Stimulated activated CD4-positive, alpha-beta T cell treated with anti-CD3 and anti-CD28 coated beads, TNF-alpha, amount 100 ng/mL, for 24 hours (primary cell): Measurements from ENCODE around the gene MPEG1.

Experiments used
- DNase-seq, 3 experiments: peaks; one replicate each; pipeline ENCODE4 v3.0.0-alpha.2; 2020; ENCODE audit warnings: low read depth in 3 of 3

MPEG1 gene, protein sequence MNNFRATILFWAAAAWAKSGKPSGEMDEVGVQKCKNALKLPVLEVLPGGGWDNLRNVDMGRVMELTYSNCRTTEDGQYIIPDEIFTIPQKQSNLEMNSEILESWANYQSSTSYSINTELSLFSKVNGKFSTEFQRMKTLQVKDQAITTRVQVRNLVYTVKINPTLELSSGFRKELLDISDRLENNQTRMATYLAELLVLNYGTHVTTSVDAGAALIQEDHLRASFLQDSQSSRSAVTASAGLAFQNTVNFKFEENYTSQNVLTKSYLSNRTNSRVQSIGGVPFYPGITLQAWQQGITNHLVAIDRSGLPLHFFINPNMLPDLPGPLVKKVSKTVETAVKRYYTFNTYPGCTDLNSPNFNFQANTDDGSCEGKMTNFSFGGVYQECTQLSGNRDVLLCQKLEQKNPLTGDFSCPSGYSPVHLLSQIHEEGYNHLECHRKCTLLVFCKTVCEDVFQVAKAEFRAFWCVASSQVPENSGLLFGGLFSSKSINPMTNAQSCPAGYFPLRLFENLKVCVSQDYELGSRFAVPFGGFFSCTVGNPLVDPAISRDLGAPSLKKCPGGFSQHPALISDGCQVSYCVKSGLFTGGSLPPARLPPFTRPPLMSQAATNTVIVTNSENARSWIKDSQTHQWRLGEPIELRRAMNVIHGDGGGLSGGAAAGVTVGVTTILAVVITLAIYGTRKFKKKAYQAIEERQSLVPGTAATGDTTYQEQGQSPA

DNA sequence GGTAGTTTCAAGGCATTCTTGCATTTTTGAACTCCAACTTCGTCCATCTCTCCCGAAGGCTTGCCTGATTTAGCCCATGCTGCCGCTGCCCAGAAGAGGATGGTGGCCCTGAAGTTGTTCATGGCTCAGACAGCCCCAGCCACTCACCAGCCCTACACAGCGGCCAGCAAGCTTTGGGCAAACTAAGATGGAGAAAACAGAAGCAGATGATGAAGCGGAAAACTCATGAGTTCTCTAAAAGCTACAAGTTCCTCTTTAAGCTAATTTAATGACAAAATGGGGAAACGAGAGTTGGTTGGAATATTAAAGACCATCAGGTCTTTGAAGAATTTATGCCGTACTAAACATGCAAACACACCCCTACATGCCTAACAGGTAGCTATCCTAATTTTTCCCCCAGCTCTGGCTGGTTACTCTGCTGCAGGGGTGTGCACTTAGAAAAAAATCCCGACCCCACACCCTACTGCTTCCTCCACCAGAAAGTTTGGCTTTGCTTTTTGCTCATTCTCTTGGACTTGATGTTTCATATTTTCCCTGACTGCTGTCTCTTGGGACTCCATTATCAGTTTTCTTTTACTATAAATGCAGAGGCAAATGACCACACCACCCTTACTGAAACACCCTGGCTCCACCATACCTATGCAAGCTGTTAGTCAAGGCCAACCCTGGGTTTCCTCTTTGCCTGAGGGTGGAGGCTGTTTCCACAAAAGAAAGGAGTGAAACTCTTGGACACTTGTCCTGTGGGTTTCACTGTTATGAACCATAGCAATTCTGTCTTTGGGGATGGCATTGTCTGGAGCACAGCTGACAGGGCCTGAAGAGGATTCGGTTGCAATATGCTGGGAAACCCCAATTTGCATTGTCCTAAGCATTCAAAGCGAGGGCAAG is at the start of gene MPEG1:
MPEG1 (minus strand) TSS at position 184 of the 888 bp plus-strand sequence; CDS start at position 122, 62 bp downstream.
- DNase-seq, result no peak

DNA sequence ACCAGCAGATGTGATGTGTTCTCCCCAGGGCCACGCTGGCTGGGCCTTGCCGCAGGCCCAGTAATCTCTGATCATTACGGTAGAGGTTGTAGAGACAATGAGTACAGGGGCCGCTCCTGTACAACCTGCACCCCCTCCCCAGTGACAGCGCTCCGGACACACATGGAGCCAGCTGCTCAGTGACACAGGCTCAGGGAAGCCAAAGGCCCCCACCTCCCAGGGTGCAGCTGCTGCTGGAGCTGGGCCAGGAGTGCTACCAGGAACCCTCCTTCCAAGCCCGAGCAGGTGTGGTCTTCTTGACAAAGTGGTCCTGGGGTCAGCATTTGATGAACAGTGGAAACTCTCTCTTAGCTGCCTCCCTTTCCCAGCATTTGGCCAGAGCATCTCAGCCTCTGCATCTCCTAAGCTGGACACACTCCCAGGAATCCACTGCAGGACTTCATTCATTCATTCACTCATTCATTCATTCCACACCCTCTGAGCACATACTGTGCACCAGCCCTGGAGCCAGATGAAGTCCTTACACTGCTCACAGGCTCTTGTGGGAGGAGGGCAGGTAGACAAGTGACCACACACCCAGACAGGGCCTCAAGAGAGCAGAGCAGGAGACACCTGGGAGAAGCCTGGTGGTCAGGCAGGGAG is 49.6 kb upstream of the MPEG1 start:
- DNase-seq, result no peak

DNA sequence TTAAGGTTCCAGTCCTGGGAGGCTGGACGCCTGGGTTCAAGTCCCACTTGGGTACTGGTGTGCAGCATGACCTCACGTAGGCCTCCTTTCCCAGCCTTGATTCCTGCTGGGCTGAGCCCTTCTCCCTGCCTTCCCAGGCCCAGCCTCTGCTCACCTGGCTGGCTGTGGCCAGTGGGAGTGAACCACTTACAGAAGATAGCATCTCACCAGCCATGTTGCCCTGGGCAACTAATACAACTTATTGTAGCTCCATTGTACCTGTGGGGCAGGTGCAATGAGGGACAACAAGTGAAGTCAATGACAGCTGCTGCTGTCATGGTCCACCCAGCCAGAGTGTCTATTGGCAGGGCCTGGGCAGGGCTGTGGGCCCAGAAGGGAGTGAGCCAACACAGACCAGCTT is 48.4 kb upstream of the MPEG1 start:
- no peak for DNase-seq

DNA sequence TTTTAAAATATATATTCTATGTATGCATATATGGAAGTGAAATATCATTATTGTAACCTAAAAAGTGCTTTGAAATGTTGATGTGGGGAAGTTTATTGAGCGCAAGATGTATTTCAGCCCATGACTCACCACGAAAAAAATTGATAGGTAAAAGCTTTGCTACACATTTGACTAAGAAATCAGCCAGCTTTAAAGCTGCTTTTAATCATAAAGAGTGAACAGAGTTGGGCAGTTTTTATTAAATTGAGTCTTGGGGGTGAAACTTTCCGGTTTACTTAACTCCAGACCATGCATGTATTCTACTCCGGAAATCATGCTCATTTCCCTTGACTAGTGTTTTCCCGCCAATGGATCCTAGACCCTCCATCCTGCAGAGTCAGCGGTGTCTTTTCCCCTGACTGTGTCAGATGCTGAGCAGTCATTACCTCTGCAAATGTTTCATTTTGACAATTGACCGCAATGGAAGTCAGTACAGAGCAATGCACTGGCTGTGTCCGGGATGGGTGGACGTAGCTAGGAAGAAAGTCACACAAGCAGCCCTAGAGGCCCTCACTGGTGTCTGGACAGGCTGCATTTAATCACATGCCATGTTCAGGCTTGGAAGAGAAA is 47.2 kb upstream of the MPEG1 start:
- DNase-seq, result no peak

DNA sequence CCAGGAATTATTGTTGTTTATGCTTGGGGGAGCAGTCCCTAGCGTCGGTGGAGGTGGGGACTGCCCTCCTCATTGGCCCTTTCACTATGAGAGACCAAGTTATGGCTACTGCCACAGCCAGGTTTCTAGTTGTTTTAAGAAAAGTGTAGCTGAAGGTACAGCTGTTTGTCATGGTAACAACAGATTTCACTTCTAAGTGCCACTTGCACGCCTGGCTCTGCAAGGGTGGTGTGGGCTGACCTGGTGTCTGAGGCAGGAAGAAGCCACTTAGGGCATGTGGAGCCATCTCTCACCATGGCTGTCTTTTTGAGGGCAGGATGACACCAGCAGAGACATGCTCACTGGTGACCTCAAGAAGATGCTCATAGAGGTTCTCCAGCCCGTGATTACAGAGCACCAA is 46.3 kb upstream of the MPEG1 start:
- DNase-seq, result no peak

DNA sequence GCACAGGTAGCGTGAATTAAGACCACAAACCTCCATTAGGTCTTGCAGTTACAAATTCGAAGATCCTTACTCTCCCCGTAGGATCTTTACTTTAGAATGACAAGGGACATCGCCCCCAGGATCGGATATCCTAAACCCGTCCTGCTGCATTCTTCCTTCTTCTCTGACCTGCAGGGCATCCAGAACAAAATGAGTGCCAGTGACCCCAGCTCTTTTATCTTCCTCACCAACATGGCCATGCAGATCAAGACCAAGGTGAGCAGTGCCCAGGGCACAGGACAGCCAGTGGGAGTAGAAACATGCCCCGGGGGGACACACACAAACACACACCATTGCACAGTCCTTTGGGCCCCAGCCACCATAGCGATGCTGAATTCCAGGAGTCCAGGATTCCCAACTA is 42.6 kb upstream of the MPEG1 start:
- DNase-seq, result no peak

DNA sequence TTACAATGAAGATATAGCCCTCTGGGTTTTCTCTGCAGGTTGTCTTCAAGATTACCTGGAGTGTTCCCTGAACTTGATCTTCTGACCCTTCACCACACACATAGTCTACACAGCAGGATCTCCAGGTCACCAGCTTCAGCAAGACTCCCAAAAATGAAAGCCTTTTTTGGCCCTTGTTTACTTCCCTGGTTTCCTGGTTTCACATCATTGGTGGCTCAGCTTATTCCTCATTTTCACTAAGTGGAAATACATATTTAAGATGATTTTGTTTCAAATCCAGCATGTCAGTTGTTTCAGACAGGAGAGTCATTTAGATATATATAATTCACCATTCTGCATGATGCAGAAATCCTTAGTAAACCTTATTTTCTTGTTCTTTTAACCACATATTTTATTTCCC is 41.6 kb upstream of the MPEG1 start:
- DNase-seq, result no peak

DNA sequence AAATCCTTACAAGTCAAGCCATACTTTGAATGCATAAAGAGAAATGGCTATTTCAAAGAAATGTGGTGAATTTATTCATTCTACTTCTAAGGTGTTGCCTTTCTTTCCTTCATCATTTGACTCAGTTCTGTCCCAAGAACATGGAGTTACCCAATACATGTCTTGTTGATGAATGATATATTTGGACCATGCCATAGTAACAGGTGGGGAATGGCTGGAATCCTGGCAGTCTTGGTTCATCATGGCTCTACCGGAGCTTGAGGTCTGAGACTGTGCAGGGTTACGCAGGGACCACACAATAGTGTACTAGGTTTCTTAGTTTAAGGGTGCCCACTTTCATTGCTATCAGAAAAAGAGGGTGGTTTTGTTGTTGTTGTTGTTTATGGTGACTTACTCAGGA is 40.3 kb upstream of the MPEG1 start:
- no peak for DNase-seq

DNA sequence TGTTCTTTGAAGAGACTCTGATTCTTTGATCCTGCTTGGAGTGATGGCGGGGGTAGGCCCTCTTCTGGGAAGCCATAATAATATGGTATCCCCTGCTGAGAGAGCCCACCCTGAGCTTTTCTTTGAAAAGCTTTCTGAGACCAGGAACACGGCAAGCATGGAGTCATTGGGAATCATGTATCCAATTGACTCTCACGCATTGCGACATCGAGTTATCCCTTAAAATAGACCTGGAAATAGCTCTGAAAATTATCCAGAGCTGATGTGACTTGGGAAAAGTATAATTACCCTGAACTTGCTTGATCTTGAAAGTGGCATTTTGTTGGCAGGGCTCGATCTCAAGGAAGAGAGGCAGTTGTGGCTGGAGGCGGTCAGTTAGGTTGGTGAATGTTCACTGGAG is 36.8 kb upstream of the MPEG1 start:
- no peak for DNase-seq

DNA sequence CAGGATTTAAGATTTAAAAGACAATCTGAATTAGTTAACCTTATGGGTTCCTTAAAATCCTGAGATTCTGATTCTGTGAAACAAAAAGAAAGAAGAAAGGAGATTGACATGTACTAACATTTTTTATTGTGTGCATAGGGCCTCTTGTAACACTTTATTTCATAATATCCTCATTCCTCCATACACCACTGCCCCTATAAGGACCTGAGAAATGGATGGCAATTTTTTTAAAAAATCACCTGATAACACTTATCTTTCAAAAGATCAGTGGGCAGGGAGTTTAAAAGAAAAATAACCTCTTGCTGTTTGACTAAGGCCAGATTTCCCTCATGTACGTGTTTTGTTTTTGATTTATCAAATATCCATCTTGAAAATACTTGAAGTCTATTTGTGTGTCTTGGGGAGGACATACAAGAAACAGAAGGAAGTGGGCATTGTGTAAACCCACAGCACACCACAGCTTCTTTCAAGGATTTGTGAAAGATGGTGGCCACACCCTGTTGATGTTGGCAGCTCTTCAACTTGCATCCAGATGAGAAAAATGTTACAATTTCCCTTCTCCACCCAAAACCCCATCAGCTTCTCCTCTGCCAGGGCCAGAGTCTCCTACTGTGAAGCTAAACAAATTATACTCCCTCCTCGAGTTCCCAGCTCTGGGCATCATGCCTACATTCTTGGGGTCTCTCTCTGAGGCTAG is 35.0 kb upstream of the MPEG1 start:
- no peak for DNase-seq

DNA sequence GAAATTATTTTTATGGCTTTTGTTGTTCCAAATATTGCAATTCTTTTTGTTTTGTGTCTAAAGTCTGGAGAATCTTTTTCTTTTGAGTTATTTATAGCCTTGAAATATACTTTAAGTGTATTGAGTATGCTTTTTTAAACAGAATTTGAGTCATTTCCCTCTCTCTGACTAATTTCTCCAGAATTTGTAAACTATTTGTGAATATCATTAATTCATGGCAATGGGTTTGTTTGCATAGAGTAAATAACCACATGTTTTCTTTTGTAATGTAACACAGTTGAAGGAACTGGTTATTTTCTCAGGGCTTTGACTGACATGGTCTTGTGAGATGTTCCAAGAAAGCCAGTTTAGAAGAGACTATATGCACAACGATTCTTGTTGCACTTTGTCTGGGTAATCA is 30.9 kb upstream of the MPEG1 start:
- DNase-seq, result no peak

DNA sequence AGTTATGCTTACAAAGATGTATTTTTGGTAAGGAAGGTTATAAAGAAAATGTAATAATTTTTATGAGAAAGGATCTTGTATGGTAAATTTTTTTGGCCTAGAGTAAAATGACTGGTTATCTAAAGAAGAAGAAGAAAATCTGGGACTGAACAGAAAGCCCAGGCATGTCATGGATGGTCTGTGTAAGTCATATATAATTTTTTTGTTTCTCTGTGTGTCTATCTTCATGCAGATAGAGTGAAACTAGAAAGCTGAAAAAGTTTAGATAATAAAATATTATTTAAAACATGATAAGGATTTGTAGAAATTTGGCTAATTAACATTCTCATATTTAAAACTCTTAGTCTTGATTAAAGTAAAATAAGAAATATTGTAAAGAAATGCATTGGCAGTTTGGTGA is 27.6 kb upstream of the MPEG1 start:
- no peak for DNase-seq

DNA sequence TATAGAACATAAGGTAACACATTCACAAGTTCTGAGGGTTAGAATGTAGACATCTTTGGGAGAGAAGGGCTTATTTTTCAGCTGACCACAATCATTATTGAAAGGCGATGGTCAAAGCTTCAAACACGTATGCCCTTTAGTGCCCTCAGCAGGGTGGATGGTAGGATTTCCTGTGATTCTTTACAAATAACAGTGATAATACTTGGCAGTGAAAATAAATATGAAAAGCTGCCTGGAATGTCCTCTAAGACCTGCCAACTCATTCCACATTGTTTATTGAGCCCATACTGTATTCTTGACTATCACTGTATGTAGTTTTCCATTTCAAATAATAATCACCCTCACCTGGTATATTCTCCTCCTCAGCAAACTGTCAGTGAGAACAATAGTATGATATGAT is 13.7 kb upstream of the MPEG1 start:
- DNase-seq, result no peak

DNA sequence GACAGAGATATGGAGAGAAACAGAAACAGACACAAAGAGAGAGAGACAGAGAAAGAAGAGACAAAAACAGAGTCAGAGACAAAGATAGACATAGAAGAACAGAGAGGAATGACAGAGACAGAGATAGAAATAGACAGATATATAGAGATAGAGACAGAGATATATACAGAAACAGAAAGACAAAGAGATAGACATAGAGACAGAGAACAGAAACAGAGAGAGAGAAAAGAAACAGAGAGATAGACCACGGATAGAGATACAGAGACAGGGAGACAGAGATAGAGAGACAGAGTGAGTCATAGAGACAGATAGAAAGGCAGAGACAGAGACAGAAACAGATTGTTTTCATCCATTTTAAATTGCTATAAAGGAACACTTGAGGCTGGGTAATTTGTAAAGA is 12.3 kb upstream of the MPEG1 start:
- DNase-seq, result no peak

DNA sequence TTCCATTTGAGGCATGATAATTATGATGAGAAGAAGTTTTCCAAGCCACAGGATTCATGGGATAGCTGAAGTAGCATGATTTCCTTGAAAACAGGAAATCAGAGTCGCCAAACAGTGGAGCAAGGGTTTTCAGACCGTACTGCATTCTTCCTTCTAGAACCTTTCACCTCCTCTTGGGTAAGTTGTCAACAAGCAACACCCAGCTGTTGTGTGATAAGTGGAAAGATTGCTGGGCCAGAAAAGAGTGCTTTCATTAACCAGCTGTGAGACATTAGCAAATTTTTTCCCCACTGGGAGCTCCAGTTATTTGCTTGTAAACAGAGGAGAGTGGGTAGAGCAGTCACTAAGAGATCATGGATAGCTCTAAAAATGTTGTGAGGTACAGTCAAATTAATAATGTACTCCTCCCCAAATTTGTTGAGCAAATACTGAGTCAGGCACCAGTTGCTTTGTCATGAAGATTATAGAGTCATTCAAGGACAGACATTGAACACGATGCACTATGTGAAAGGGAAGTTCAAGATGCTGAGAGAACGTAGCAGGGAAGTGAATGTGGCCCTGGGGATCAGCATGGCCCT is 11.7 kb upstream of the MPEG1 start:
- no peak for DNase-seq

DNA sequence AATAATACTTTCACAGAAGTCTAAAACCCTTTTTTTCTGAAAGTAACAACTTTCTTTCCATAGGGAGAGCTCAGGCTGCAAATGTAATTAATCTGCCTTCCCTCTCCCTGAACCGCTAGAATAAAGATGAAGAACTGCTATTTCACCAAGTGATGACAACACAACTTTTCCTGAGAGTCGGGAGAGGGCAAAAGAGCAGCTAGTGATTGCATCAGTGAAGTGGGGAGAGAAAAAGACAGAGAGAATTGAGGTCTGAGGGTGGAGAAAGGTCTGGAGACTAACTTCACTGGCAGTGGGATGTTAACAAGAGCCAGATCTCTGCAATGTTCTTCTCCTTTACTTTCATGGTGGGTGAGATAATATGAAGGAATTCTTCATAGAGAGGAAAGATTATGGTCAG is 10.9 kb upstream of the MPEG1 start:
- DNase-seq, result no peak

DNA sequence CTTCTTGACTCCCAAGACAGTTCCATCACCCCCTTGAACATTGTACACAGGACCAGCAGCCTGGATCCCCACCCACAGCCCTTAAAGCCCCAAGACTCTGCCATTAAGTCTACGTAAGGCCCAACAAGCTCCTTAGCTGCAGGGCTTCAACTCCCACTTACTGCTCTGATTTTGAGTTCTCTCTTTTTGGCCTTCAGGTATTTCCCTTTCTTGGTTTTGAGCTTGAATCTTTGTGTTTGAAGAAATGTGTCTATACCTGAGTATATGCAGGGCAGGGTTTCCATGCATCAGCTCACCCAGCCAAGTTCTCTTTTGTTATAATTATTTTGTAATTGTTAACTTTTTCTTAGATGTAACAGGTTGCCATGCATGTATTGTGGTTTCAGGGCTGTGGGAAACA is 10.4 kb upstream of the MPEG1 start:
- DNase-seq, result no peak

DNA sequence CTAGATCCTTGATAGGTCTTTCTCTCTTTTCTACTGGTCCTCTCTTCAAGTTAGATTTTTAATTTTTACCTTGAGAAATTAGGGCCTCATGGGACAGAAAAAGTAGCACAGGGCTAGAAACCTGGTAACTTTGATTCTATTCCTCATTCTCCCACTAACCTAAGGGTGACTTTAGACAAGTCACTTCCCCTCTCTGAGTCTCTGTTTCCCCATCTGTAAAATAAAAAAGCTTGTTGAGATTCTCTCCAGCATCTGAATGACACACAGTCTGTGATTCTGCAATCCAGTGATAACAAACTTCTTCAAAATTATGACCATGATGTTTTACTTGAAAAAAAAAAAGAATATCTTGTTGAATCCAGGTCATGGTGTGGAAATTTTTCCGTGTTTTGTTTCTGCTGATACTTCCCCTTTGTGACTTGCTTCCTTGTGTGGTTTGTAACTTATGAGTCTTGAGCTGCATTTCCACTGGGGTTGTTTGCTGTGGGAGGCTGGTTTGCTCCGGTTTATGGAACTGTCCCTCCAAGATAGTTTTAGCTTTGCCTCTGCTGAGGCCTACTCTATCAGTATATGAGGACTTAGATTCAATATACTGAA is 9.8 kb upstream of the MPEG1 start:
- no peak for DNase-seq

DNA sequence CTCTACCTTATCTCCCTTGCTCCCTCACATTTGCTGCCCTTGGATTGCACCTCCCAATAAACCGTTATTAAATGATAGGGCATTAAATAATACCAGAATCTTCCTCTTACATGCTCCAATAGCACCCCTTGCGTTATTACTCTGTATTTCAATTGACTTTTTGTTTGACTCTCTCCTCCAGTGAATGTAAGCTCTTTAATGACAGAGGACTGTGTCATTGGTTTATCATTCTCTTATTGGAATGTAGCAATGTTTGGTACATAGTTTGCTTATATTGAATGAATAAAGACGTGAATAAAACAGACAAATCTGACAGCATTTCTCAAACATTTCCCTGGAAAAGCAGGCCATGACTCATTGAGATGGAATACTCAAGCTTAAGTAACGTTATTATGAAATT is 8.7 kb upstream of the MPEG1 start:
- no peak for DNase-seq

DNA sequence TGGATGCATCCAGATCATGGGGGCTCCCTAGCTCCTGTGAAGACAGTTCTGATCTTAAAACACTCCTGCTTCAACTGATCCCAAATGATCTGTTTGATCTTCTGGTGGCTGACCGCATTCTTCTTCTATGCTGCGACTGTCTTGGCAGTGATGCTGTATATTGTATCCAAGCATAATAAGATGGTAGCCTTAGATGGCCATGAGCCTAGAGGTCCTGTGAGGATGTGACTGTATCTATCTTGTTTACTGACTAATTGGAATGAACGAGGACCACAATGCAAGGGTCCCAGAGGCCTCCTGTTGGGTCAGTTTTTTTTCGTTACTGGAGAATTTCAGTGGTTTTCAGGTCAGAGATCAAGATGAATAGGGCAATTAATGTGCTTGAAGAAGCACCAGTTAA is 7.1 kb upstream of the MPEG1 start:
- DNase-seq, result no peak
